ENCODE measurements around the gene ELFN2.
"Not testable (repeated sequence)": the region's sequence is repeated elsewhere in the genome, so short reads cannot be mapped to it uniquely, and the experiment has no call there.

Gene ELFN2, protein sequence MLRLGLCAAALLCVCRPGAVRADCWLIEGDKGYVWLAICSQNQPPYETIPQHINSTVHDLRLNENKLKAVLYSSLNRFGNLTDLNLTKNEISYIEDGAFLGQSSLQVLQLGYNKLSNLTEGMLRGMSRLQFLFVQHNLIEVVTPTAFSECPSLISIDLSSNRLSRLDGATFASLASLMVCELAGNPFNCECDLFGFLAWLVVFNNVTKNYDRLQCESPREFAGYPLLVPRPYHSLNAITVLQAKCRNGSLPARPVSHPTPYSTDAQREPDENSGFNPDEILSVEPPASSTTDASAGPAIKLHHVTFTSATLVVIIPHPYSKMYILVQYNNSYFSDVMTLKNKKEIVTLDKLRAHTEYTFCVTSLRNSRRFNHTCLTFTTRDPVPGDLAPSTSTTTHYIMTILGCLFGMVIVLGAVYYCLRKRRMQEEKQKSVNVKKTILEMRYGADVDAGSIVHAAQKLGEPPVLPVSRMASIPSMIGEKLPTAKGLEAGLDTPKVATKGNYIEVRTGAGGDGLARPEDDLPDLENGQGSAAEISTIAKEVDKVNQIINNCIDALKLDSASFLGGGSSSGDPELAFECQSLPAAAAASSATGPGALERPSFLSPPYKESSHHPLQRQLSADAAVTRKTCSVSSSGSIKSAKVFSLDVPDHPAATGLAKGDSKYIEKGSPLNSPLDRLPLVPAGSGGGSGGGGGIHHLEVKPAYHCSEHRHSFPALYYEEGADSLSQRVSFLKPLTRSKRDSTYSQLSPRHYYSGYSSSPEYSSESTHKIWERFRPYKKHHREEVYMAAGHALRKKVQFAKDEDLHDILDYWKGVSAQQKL

GRCh38 chr22:37427135-37427710 lies at the start of gene ELFN2:
ELFN2 (minus strand) TSS chr22:37427479; CDS start chr22:37375534, 51,945 bp downstream.
- no peak for DNase-seq

GRCh38 chr22:37476389-37477329 lies 49.4 kb upstream of the ELFN2 start:
- DNase-seq: no peak

DNA sequence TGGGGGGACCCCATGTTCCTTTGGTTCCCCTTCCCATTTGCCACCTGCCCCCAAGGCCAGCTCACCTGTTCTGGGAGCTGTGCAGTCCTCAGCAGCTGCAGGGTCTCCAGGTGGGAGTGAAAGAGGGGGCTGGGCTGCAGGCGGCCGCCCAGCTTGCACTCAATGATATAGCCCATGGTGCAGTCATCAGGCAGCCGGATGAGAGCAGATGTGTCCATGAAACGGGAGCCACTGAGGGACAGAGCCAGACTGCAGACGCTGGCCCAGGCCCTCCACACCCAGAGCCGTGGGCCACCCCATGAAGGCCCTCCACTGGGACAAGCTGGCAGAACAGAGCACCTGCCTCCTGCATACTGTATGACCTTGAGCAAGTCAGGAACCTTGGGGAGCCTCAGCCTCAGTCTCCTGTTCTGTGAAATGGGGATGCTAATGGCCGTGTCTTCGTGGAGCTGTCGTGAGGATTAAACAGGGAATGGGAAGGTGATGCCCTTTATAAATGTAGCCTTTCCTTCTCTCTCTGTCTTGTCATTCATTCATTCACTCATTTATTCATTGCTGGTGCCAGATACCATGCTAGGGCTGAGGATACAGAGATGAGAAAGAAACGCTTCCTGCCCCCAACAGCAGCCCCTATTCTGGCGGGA lies 47.3 kb upstream of the ELFN2 start:
- no peak for DNase-seq

- DNase-seq: no peak
Observed at GRCh38 chr22:37473437-37473946, 46.2 kb upstream of the ELFN2 start.

DNA sequence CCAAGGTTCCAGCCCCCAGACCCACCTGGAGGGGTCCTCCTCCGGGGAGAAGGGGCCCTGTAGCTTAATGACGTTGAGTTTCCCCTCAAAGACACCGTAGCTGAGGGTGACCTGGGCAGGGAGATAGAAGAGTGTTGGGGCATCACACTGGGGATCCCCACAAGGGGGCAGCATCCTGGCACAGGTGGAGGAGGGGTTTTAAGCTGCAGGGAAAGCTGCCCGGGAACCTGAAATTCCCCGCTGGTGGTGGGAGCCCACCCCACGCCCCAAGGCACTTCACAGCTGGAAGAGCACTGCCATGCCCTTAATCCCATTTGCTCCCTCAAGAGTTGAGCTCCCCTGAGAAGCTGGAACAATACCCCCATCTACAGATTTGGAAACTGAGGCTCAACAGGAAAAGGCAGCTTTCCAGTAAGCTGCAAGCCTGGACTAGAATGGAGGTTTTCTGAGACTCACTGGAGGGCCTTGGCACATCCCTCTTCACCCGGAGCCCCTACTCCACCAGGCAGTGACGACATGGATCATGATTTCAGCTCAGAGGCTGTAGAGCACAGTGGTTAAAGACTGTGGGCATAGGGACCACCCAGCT lies 45.2 kb upstream of the ELFN2 start:
- DNase-seq: no peak

DNA sequence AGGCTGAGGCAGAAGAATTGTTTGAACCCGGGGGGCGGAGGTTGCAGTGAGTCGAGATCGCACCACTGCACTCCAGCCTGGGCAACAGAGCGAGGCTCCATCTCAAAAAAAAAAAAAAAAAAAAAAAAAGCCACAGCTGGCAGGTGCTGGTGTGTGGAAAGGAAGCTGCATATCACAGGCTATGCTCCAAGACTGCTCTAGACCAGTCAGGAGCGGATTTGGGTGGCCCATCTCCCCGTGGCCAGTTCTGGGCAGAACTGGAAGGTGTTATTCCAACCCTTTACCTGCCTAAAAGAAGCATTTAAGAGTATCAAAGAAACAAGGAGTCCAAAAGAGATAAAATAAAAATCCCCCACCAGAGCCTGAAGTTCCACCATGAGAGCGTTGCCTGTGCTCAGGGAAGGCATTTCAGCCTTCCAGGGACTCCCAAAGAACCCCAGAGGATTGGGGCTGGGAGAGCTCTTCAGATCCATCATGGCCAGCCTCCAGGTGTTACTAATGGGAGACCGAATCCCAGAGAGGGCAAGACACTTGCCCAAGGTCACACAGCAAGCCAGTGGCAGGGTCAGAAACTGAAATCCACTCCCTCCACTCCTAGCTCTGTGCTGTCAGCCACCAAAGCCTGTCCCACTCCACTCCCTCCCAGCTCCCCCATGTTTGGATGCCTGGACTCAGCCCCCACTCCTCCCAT lies 44.6 kb upstream of the ELFN2 start:
- DNase-seq: no peak

DNA sequence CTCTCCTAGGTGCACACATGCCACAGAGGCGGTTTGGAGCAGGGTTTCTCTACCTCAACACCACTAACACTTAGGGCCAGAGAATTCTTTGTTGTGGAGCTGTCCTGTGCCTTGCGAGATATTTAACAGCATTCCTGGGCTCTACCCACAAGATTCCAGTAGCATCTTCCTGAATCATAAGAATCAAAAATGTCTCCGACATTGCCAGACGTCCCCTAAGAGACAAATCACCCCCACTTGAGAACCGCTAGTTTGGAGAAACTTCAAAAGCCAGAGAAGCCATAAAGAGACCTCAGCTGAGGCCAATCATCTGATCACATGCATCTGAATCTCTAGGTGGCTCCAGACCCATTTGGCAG lies 42.8 kb upstream of the ELFN2 start:
- no peak for DNase-seq

DNA sequence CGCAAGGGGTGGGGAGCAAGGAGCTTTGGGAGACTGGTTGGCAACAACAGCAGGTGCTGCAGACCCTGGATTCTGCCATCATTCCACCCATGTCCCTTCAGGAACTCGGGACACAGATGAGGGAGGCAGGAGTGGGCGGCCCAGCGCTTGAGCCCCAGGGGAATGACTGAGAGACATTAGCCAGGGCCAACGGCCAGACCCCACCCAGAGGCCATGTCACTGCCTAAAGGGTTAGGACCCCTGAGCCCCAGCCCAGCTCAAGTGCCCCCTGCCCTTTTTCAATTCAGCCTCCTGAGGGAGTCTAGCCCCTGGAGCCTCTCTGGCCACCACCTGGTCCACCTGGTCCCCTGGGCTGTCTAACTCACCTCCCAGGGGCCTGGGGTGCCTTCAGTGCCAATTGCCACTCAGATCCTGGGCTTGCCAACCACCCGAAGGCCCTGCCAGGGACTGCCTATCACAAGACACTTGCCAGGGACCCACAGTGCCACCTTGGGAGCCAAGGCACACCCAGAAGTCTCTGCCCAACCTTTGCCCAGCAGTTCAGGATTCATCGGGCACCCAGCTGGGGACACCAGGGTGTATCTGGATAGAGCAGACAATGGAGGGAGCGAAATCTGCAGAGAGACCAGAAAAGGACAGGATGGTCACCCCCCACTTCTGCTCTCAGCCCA lies 42.3 kb upstream of the ELFN2 start:
- no peak for DNase-seq

GRCh38 chr22:37468201-37468695 lies 41.0 kb upstream of the ELFN2 start:
- not testable (repeated sequence) for DNase-seq

DNA sequence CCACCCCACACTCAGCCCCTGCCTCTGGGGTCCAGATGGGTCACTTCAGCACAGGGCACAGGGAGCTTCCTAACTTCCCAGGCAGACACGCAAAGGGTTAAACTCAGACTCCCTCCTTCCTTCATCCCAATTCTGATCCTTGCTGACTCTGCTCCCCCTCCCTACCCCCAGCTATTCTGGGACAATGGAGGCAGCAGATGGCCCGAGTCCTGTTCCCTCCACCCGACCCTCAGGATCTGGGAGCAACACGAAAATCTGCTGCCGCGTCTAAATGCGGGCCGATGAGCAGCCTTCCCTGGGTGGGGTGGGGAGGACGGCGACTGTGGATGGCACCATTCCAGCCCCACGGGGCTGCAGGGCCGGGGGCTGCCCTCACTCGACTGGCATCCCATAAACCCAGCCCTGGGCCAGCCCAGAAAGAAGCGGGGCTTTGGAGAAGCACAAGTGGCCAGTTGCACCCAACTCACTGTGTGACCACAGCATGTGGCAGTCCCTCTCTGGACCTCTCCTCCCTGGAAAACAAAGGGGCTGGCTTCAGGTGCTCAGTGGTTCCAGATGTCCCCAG lies 40.2 kb upstream of the ELFN2 start:
- DNase-seq: no peak

DNA sequence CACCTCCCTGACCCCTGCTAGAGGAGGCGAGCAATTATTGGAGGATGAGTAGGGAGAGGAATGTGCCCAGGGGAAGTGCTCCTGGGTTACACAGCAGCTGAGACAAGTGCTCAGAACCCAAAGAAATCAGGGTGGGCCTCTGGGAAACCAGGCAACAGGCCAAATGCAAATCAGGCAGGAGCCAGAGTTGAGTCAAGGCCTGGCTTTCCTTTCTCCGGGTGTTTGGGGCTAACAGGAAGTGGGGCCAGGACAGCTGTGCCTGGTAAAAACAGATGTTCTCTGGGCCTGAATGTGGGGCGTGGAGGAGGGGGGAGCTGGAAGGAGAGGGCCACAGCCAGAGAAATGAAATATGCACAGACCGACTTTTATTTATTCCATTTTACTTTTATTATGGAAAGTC lies 36.9 kb upstream of the ELFN2 start:
- DNase-seq: no peak

DNA sequence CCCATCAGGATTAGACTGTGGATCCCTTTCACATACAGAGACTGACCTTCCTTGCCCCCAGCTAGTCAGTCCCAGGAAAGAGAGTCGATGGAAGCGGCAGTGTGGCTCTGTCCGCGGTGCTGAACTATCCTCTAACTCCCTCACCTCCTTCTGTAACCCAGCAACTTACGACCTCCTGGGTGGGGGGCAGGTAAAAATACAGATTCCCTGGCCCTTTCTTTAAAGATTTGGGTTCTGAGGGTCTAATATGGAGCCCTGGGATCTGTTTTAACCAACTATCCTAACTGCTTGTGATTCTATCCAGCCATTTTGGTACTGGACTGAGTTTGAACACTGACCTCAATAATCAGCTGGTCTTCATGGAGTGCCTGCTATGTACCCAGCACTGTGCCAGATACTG lies 35.7 kb upstream of the ELFN2 start:
- DNase-seq: peak; percentile 42

GRCh38 chr22:37462436-37462835 lies 35.2 kb upstream of the ELFN2 start:
- DNase-seq: no peak

- no peak for DNase-seq
Observed at GRCh38 chr22:37461961-37462360, 34.7 kb upstream of the ELFN2 start.

- no peak for DNase-seq
Observed at GRCh38 chr22:37460684-37461083, 33.4 kb upstream of the ELFN2 start.

DNA sequence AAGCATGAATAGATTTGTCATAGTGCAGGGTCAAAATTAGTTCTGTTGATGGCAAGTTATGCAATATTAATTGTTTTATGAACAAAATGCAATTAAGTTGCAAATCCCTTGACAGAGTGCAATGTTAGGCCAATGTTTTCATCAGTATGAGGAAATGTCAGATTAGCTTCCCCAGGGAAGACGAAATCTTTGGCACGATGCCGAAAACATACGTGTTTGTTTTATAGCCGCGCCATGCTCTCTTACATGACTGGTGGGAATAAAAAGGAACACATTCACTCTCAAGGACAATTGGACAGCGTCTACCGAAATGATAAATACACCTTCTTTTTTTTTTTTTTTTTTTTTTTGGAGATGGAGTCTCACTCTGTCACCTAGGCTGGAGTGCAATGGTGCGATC lies 31.9 kb upstream of the ELFN2 start:
- no peak for DNase-seq

DNA sequence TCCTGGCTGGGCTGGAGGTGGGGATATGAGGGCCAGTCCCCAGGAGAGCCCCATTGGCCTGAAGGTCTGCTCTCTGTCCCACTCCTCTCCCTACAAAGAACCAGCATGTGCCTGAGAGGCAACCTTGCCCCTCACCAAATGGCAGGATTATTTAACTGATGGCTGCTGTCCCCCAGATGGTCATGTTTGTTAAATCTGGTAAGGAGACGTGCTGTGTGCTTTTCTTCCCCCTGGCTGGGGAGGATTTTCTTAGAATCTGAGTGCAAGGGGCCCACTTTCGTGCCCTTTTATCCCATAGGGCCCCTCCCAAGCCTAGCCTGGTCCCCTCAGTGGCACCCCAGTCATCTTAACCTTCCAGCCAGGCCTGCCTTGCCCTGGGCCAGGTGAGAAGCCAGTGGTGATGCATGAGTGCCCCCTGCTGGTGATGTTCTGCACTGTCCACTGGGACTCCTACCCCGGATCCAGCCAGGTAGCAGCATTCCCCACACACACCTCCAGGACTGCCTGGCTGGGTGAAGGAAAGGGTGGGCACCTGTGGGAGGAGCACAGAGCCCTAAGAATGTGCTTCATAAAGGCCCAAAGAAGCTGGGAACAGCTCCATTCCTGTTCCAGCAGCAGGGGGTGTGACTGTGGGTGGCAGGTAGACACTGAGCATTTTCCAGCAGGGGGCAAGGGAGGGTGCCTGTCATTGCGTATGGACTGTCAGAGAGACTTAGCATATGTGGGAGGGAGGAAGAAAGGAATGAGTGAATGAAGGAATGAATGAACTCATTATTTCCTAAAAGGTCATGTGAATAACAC lies 30.0 kb upstream of the ELFN2 start:
- DNase-seq: peak; percentile 61

- DNase-seq: no peak
Observed at GRCh38 chr22:37456346-37456745, 29.1 kb upstream of the ELFN2 start.

DNA sequence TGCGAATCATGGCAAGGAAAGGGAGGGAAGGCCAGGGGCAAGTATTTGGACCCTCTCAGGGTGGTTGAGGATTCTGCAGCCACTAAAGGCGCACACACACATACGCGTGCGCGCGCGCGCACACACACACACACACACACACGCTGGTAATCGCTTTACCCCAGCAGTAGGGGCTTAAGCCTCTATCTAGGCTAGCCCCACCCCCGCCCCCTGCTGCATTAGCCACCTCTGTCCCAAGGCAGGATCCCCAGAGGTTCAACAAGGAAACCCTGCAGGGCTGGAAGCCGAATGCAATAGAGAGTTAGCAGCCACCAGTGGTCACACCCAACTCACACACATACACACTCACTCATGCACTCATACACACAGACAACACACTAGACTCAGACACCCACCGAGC lies 28.6 kb upstream of the ELFN2 start:
- DNase-seq: no peak

All from kidney glomerular epithelial cell (primary cell).